HEK293 (cell line): ENCODE measurements around the gene RANBP3L.
A peak's percentile ranks its signal among the peaks of the same experiment; 100 is the strongest.

Experiments
- CTCF ChIA-PET: fragments of 350-600 bp; formaldehyde crosslinking; extraction: SDS; loops from one replicate; lab custom pipeline; 2021; ENCODE audit warnings: antibody characterized with exemption; lab: Yijun Ruan, JAX
- POLR2A ChIA-PET: fragments of 300-600 bp; formaldehyde crosslinking; extraction: SDS; loops from one replicate; lab custom pipeline; 2020; ENCODE audit warnings: antibody characterized with exemption, inconsistent platforms; lab: Yijun Ruan, JAX
- H3K27ac ChIP-seq: fragments of 200-500 bp; sonication (Bioruptor generic); 2 replicates; pipeline ENCODE4 v1.5.1; 2014; ENCODE audit warnings: low read depth, low read length, control low read depth, inconsistent platforms; ENCODE audit errors: extremely low read depth
- H3K36me3 ChIP-seq, 2 experiments: fragments of 200-500 bp in 1 of 2; sonication (Bioruptor generic) in 1 of 2; 1 replicate in 1 of 2; 2 replicates in 1 of 2; pipeline ENCODE4 v1.5.1; 2014 to 2017; ENCODE audit warnings: inconsistent platforms in 2 of 2, low read length in 2 of 2; ENCODE audit not compliant: control insufficient read depth in 2 of 2, insufficient read depth in 1 of 2
- H3K4me1 ChIP-seq: fragments of 200-500 bp; sonication (Bioruptor generic); 2 replicates; pipeline ENCODE4 v1.5.1; 2014; ENCODE audit warnings: mild to moderate bottlenecking, low read length, inconsistent platforms; ENCODE audit not compliant: control insufficient read depth, insufficient read depth
- H3K4me3 ChIP-seq: 2 replicates; pipeline ENCODE4 v1.5.1; 2011; ENCODE audit warnings: low read depth, mild to moderate bottlenecking, control low read depth, low read length, moderate library complexity
- H3K9me3 ChIP-seq: fragments of 200-500 bp; sonication (Bioruptor generic); 2 replicates; pipeline ENCODE4 v1.5.1; 2014; ENCODE audit warnings: low read depth, low read length, inconsistent platforms; ENCODE audit not compliant: control insufficient read depth, insufficient read depth
- PRDM1 ChIP-seq: fragments of 450-650 bp; formaldehyde crosslinking; IDR thresholded peaks from 2 replicates; pipeline ENCODE4; 2016; ENCODE audit warnings: missing biosample characterization, missing genetic modification characterization
- REPIN1 ChIP-seq: fragments of 450-650 bp; formaldehyde crosslinking; IDR thresholded peaks from 2 replicates; pipeline ENCODE4 v1.5.1; 2017; ENCODE audit warnings: missing biosample characterization, missing genetic modification characterization, low read depth
- ZBTB17 ChIP-seq: fragments of 450-650 bp; formaldehyde crosslinking; IDR thresholded peaks from 2 replicates; pipeline ENCODE4 v1.5.1; 2016; ENCODE audit warnings: missing biosample characterization, missing genetic modification characterization
- ZNF10 ChIP-seq: fragments of 450-650 bp; formaldehyde crosslinking; IDR thresholded peaks from 2 replicates; pipeline ENCODE4 v1.5.1; 2017; ENCODE audit warnings: missing biosample characterization, missing genetic modification characterization
- ZNF114 ChIP-seq: fragments of 450-650 bp; formaldehyde crosslinking; IDR thresholded peaks from 2 replicates; pipeline ENCODE4 v1.5.0; 2017; ENCODE audit warnings: missing biosample characterization, missing genetic modification characterization
- ZNF121 ChIP-seq: fragments of 450-650 bp; formaldehyde crosslinking; IDR thresholded peaks from 2 replicates; pipeline ENCODE4 v1.5.1; 2016; ENCODE audit warnings: missing biosample characterization, missing genetic modification characterization
- ZNF202 ChIP-seq: fragments of 450-650 bp; formaldehyde crosslinking; IDR thresholded peaks from 2 replicates; pipeline ENCODE4 v1.5.1; 2016; ENCODE audit warnings: missing biosample characterization, missing genetic modification characterization, borderline replicate concordance
- ZNF223 ChIP-seq: fragments of 450-650 bp; formaldehyde crosslinking; IDR thresholded peaks from 2 replicates; pipeline ENCODE4 v1.5.1; 2016; ENCODE audit warnings: missing biosample characterization, missing genetic modification characterization
- ZNF544 ChIP-seq: fragments of 450-650 bp; formaldehyde crosslinking; IDR thresholded peaks from 2 replicates; pipeline ENCODE4 v1.5.0; 2017; ENCODE audit warnings: missing biosample characterization, missing genetic modification characterization
- ZNF555 ChIP-seq: fragments of 450-650 bp; formaldehyde crosslinking; conservative IDR thresholded peaks from 2 replicates; pipeline ENCODE4 v1.5.1; 2017; ENCODE audit warnings: missing biosample characterization, mild to moderate bottlenecking, missing genetic modification characterization, inconsistent platforms
- ZNF571 ChIP-seq: fragments of 450-650 bp; formaldehyde crosslinking; IDR thresholded peaks from 2 replicates; pipeline ENCODE4 v1.5.0; 2017; ENCODE audit warnings: missing biosample characterization, missing genetic modification characterization
- ZNF600 ChIP-seq: fragments of 450-650 bp; formaldehyde crosslinking; IDR thresholded peaks from 2 replicates; pipeline ENCODE4 v1.5.1; 2016; ENCODE audit warnings: missing biosample characterization, missing genetic modification characterization
- ZNF610 ChIP-seq: fragments of 450-650 bp; formaldehyde crosslinking; IDR thresholded peaks from 2 replicates; pipeline ENCODE4 v1.5.1; 2016; ENCODE audit warnings: missing biosample characterization, missing genetic modification characterization, borderline replicate concordance
- ZNF629 ChIP-seq: fragments of 450-650 bp; formaldehyde crosslinking; IDR thresholded peaks from 2 replicates; pipeline ENCODE4 v1.5.1; 2017; ENCODE audit warnings: missing biosample characterization, missing genetic modification characterization
- ZNF843 ChIP-seq: fragments of 450-650 bp; formaldehyde crosslinking; IDR thresholded peaks from 2 replicates; pipeline ENCODE4 v1.5.1; 2016; ENCODE audit warnings: missing biosample characterization, missing genetic modification characterization
- ZSCAN23 ChIP-seq: fragments of 450-650 bp; formaldehyde crosslinking; IDR thresholded peaks from 2 replicates; pipeline ENCODE4 v1.5.1; 2016; ENCODE audit warnings: missing biosample characterization, missing genetic modification characterization
- TF ChIP-seq, protein P1 (sequence below): fragments of 450-650 bp; formaldehyde crosslinking; IDR thresholded peaks from 2 replicates; pipeline ENCODE4 v1.5.1; 2017; ENCODE audit warnings: missing biosample characterization, mild to moderate bottlenecking, missing genetic modification characterization, moderate library complexity
- TF ChIP-seq, protein P2 (sequence below): fragments of 450-650 bp; formaldehyde crosslinking; IDR thresholded peaks from 2 replicates; pipeline ENCODE4 v1.5.1; 2017; ENCODE audit warnings: missing biosample characterization, missing genetic modification characterization
- TF ChIP-seq, protein P3 (sequence below): fragments of 450-650 bp; formaldehyde crosslinking; conservative IDR thresholded peaks from 2 replicates; pipeline ENCODE4 v1.5.1; 2016; ENCODE audit warnings: low read depth, missing biosample characterization, missing genetic modification characterization
- TF ChIP-seq, protein P4 (sequence below): fragments of 450-650 bp; formaldehyde crosslinking; optimal IDR thresholded peaks from 2 replicates; pipeline ENCODE3; 2016; ENCODE audit warnings: missing biosample characterization, mild to moderate bottlenecking, missing genetic modification characterization
- TF ChIP-seq, protein P5 (sequence below): fragments of 450-650 bp; formaldehyde crosslinking; IDR thresholded peaks from 2 replicates; pipeline ENCODE4 v1.5.0; 2017; ENCODE audit warnings: missing biosample characterization, missing genetic modification characterization, borderline replicate concordance
- TF ChIP-seq, protein P6 (sequence below): fragments of 450-650 bp; formaldehyde crosslinking; IDR thresholded peaks from 2 replicates; pipeline ENCODE4 v1.5.1; 2016; ENCODE audit warnings: missing biosample characterization, missing genetic modification characterization, borderline replicate concordance

RANBP3L gene

DNA sequence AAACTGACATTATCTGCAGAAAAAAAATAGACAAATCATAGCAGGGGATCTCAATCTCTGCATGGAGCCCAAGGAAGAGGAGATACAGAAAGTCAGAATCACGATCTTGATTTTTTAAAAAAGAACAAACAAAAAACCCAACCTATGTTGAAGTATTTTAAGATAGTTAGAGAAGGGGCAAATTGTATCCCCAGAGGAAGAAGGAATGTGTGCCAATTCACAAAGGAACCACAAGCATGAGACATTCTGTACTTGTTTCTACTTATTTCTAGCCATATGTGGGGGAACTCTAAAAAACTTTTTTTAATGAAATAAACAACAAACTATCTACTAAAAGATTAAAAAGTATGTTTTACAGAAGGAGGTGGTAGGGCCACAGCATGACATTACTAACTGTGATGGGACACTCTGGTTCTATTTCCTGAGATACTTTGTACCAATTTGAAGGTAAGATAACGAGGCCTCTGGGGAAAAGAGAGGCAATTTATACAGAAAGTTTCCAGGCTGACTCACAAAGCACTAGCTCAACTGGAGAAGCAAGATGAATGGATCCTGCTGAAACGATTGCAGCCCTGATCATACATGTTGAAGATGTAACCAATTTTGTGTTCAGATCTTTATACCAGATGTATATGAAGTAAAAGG, 22.5 kb downstream of the RANBP3L start (continued):
- TF ChIP-seq, protein P1, sequence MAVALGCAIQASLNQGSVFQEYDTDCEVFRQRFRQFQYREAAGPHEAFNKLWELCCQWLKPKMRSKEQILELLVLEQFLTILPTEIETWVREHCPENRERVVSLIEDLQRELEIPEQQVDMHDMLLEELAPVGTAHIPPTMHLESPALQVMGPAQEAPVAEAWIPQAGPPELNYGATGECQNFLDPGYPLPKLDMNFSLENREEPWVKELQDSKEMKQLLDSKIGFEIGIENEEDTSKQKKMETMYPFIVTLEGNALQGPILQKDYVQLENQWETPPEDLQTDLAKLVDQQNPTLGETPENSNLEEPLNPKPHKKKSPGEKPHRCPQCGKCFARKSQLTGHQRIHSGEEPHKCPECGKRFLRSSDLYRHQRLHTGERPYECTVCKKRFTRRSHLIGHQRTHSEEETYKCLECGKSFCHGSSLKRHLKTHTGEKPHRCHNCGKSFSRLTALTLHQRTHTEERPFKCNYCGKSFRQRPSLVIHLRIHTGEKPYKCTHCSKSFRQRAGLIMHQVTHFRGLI: no peak; the same call in 1 of the 2 replicates
- TF ChIP-seq ZNF10: 0 out of 2 replicates have a peak, but pooled peaks have one; percentile 12
- no peak for TF ChIP-seq ZNF610 (tag by site-specific recombination)
- no peak for TF ChIP-seq PRDM1
- TF ChIP-seq ZBTB17 (tag by site-specific recombination): peak; percentile 60; the same call in 1 of the 2 replicates
- TF ChIP-seq, protein P2, sequence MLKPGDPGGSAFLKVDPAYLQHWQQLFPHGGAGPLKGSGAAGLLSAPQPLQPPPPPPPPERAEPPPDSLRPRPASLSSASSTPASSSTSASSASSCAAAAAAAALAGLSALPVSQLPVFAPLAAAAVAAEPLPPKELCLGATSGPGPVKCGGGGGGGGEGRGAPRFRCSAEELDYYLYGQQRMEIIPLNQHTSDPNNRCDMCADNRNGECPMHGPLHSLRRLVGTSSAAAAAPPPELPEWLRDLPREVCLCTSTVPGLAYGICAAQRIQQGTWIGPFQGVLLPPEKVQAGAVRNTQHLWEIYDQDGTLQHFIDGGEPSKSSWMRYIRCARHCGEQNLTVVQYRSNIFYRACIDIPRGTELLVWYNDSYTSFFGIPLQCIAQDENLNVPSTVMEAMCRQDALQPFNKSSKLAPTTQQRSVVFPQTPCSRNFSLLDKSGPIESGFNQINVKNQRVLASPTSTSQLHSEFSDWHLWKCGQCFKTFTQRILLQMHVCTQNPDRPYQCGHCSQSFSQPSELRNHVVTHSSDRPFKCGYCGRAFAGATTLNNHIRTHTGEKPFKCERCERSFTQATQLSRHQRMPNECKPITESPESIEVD (tag by site-specific recombination): peak; percentile 85
- 0 out of 2 replicates have a peak, but pooled peaks have one; percentile 13 for TF ChIP-seq ZNF629 (tag by site-specific recombination)

DNA sequence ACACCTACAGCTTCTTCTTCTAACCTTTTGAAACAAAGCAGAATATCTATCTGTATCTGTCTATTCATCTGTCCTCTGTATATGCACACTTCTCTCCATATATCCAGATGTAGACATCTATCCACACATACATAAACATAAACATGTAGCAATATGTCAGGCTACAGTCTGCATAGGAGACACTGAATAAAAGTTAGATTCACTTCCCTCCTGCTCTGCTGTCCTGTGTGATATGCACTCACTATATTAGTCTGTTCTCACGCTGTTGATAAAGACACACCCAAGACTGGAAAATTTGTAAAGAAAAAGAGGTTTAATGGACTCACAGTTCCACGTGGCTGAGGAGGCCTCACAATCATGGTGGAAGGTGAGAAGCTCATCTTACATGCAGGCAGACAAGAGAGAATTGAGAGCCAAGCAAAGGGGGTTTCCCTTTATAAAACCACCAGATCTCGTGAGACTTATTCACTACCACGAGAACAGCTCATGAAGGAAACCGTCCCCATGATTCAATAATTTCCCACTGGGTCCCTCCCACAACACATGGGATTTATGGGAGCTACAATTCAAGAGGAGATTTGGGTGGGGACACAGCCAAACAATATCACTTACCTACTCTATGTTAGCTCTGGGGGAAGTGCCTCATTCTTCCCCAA, 24.1 kb downstream of the RANBP3L start:
- Histone ChIP-seq H3K4me1 (peaks cover 8% of the 10 kb centered on the region), H3K27ac (no peak overlapping the region), H3K4me3 (no peak overlapping the region), H3K9me3 (no peaks in the 10 kb centered on the region), H3K36me3 (no peaks in the 10 kb centered on the region)
- ChIA-PET POLR2A (no interaction called here), CTCF (interaction anchor here (0.6 to 1.5 kb wide), 7 partner anchors 24 to 418 kb away, joined by 3 to 8 read pairs (median 3); partner anchors contain the start of gene RANBP3L)
- TF ChIP-seq ZNF843 (tag by site-specific recombination) (no peak), ZNF544 (no peak), ZNF555 (no peak), REPIN1 (tag by site-specific recombination) (no peak), ZNF600 (tag by site-specific recombination) (no peak), ZNF202 (tag by site-specific recombination) (no peak), ZNF121 (tag by site-specific recombination) (no peak), ZNF114 (tag by site-specific recombination) (no peak), ZSCAN23 (no peak), ZNF223 (tag by site-specific recombination) (no peak), ZNF571 (tag by site-specific recombination) (no peak)
- TF ChIP-seq, protein P3, sequence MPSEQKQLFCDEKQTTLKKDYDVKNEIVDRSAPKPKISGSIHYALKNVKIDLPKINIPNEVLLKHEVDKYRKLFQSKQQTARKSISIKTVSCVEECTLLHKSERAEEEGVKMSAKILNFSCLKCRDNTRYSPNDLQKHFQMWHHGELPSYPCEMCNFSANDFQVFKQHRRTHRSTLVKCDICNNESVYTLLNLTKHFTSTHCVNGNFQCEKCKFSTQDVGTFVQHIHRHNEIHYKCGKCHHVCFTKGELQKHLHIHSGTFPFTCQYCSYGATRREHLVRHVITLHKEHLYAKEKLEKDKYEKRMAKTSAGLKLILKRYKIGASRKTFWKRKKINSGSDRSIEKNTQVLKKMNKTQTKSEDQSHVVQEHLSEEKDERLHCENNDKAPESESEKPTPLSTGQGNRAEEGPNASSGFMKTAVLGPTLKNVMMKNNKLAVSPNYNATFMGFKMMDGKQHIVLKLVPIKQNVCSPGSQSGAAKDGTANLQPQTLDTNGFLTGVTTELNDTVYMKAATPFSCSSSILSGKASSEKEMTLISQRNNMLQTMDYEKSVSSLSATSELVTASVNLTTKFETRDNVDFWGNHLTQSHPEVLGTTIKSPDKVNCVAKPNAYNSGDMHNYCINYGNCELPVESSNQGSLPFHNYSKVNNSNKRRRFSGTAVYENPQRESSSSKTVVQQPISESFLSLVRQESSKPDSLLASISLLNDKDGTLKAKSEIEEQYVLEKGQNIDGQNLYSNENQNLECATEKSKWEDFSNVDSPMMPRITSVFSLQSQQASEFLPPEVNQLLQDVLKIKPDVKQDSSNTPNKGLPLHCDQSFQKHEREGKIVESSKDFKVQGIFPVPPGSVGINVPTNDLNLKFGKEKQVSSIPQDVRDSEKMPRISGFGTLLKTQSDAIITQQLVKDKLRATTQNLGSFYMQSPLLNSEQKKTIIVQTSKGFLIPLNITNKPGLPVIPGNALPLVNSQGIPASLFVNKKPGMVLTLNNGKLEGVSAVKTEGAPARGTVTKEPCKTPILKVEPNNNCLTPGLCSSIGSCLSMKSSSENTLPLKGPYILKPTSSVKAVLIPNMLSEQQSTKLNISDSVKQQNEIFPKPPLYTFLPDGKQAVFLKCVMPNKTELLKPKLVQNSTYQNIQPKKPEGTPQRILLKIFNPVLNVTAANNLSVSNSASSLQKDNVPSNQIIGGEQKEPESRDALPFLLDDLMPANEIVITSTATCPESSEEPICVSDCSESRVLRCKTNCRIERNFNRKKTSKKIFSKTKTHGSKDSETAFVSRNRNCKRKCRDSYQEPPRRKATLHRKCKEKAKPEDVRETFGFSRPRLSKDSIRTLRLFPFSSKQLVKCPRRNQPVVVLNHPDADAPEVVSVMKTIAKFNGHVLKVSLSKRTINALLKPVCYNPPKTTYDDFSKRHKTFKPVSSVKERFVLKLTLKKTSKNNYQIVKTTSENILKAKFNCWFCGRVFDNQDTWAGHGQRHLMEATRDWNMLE (tag by site-specific recombination): no peak
- TF ChIP-seq, protein P4, sequence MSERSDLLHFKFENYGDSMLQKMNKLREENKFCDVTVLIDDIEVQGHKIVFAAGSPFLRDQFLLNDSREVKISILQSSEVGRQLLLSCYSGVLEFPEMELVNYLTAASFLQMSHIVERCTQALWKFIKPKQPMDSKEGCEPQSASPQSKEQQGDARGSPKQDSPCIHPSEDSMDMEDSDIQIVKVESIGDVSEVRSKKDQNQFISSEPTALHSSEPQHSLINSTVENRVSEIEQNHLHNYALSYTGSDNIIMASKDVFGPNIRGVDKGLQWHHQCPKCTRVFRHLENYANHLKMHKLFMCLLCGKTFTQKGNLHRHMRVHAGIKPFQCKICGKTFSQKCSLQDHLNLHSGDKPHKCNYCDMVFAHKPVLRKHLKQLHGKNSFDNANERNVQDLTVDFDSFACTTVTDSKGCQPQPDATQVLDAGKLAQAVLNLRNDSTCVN (tag by site-specific recombination): no peak
- TF ChIP-seq, protein P5, sequence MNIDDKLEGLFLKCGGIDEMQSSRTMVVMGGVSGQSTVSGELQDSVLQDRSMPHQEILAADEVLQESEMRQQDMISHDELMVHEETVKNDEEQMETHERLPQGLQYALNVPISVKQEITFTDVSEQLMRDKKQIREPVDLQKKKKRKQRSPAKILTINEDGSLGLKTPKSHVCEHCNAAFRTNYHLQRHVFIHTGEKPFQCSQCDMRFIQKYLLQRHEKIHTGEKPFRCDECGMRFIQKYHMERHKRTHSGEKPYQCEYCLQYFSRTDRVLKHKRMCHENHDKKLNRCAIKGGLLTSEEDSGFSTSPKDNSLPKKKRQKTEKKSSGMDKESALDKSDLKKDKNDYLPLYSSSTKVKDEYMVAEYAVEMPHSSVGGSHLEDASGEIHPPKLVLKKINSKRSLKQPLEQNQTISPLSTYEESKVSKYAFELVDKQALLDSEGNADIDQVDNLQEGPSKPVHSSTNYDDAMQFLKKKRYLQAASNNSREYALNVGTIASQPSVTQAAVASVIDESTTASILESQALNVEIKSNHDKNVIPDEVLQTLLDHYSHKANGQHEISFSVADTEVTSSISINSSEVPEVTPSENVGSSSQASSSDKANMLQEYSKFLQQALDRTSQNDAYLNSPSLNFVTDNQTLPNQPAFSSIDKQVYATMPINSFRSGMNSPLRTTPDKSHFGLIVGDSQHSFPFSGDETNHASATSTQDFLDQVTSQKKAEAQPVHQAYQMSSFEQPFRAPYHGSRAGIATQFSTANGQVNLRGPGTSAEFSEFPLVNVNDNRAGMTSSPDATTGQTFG (tag by site-specific recombination): no peak
- TF ChIP-seq, protein P6, sequence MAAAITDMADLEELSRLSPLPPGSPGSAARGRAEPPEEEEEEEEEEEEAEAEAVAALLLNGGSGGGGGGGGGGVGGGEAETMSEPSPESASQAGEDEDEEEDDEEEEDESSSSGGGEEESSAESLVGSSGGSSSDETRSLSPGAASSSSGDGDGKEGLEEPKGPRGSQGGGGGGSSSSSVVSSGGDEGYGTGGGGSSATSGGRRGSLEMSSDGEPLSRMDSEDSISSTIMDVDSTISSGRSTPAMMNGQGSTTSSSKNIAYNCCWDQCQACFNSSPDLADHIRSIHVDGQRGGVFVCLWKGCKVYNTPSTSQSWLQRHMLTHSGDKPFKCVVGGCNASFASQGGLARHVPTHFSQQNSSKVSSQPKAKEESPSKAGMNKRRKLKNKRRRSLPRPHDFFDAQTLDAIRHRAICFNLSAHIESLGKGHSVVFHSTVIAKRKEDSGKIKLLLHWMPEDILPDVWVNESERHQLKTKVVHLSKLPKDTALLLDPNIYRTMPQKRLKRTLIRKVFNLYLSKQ (tag by site-specific recombination): no peak
